GM21423 (cell line): ENCODE data around the gene PPAN.

ENCODE experiments used
- ATAC-seq: cut with Tn5 transposase; IDR thresholded peaks from one replicate; pipeline ENCODE4 v1.9.1; 2021; ENCODE audit warnings: mild to moderate bottlenecking, moderate library complexity; ENCODE audit not compliant: unreplicated experiment

The PPAN gene

GRCh38 chr19:10113592-10113963 is 7.4 kb downstream of the PPAN start:
- ATAC-seq, result no peak

- ATAC-seq, result no peak
Measured at GRCh38 chr19:10113964-10114650, 7.9 kb downstream of the PPAN start.

GRCh38 chr19:10114651-10115391 is 8.7 kb downstream of the PPAN start:
- no peak for ATAC-seq

GRCh38 chr19:10115392-10116084 is 9.4 kb downstream of the PPAN start:
- no peak for ATAC-seq

GRCh38 chr19:10116085-10116865 is 10.1 kb downstream of the PPAN start:
- ATAC-seq, result no peak

GRCh38 chr19:10116866-10117616 is 10.9 kb downstream of the PPAN start:
- ATAC-seq, result no peak

- ATAC-seq, result no peak
Measured at GRCh38 chr19:10118960-10119359, 12.8 kb downstream of the PPAN start.

- no peak for ATAC-seq
Measured at GRCh38 chr19:10120538-10121189, 14.5 kb downstream of the PPAN start.

- no peak for ATAC-seq
Measured at GRCh38 chr19:10122045-10122444, 15.9 kb downstream of the PPAN start.

GRCh38 chr19:10124429-10124828 is 18.3 kb downstream of the PPAN start:
- no peak for ATAC-seq

GRCh38 chr19:10126213-10126639 is 20.1 kb downstream of the PPAN start:
- no peak for ATAC-seq

GRCh38 chr19:10132905-10133304 is 26.7 kb downstream of the PPAN start:
- no peak for ATAC-seq

GRCh38 chr19:10133596-10133995 is 27.4 kb downstream of the PPAN start:
- ATAC-seq, result no peak

- ATAC-seq, result no peak
Measured at GRCh38 chr19:10134040-10134439, 27.9 kb downstream of the PPAN start.

- ATAC-seq, result no peak
Measured at GRCh38 chr19:10135551-10136334, 29.6 kb downstream of the PPAN start.

- ATAC-seq, result no peak
Measured at GRCh38 chr19:10136936-10137335, 30.8 kb downstream of the PPAN start.

GRCh38 chr19:10137751-10138682 is 31.9 kb downstream of the PPAN start:
- ATAC-seq, result no peak
